ENCODE data around the gene ZNF862. TPM values are rescaled to one million over a fixed set of nuclear protein-coding genes. Genes with fewer than 3 reads are reported as not detected.

ZNF862 gene
- total RNA-seq, 1 experiment from 2014 or later = 3.6 TPM

DNA sequence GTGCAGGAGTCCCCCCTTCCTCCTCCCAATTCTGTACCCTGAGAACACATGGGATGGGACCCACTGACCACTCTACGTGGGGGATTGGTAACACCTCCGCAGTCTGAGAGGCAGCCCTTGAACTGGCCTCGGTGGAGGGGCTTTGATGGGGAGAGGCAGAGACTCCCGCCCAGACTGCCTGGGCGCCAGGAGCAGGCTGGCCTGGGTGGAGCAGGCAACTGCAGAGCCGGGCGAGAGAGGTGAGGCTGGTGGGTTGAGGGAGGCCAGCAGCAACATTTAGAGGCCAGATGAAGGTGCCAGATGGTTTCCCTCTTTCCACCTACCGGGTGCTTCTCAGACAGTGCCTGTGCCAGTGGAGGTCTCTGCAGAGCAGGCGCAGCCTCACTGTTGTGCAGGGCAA, 34.1 kb upstream of the ZNF862 start:
- ChIA-PET POLR2A (no interaction called here), CTCF (no interaction called here)
- TF ChIP-seq NR3C1 (CRISPR knock-in tag; conservative IDR thresholded peaks at IDR 0.05; ENCODE audit: low read depth) (no peak), FOXP1 (CRISPR knock-in tag; IDR thresholded peaks at IDR 0.05; ENCODE audit: borderline replicate concordance) (no peak), FOXJ3 (CRISPR knock-in tag; IDR thresholded peaks at IDR 0.05; ENCODE audit: borderline replicate concordance) (no peak), ZNF396 (CRISPR knock-in tag; IDR thresholded peaks at IDR 0.05; ENCODE audit: borderline replicate concordance) (no peak), TEAD1 (CRISPR knock-in tag; IDR thresholded peaks at IDR 0.05) (no peak), ETV6 (CRISPR knock-in tag; IDR thresholded peaks at IDR 0.05) (no peak), CREB1 (CRISPR knock-in tag; IDR thresholded peaks at IDR 0.05) (no peak), GRHL2 (CRISPR knock-in tag; IDR thresholded peaks at IDR 0.05; ENCODE audit: insufficient replicate concordance, severe bottlenecking) (no peak), PRRX2 (CRISPR knock-in tag; IDR thresholded peaks at IDR 0.05) (no peak), KAT7 (CRISPR knock-in tag; IDR thresholded peaks at IDR 0.05; ENCODE audit: borderline replicate concordance) (no peak), IRF2 (CRISPR knock-in tag; IDR thresholded peaks at IDR 0.05; ENCODE audit: borderline replicate concordance, low read depth) (no peak), ESRRA (CRISPR knock-in tag; IDR thresholded peaks at IDR 0.05; ENCODE audit: borderline replicate concordance) (no peak), ZNF263 (CRISPR knock-in tag; IDR thresholded peaks at IDR 0.05; ENCODE audit: low read depth) (no peak), FOXK1 (CRISPR knock-in tag; IDR thresholded peaks at IDR 0.05) (no peak)
- TF ChIP-seq, protein P1, sequence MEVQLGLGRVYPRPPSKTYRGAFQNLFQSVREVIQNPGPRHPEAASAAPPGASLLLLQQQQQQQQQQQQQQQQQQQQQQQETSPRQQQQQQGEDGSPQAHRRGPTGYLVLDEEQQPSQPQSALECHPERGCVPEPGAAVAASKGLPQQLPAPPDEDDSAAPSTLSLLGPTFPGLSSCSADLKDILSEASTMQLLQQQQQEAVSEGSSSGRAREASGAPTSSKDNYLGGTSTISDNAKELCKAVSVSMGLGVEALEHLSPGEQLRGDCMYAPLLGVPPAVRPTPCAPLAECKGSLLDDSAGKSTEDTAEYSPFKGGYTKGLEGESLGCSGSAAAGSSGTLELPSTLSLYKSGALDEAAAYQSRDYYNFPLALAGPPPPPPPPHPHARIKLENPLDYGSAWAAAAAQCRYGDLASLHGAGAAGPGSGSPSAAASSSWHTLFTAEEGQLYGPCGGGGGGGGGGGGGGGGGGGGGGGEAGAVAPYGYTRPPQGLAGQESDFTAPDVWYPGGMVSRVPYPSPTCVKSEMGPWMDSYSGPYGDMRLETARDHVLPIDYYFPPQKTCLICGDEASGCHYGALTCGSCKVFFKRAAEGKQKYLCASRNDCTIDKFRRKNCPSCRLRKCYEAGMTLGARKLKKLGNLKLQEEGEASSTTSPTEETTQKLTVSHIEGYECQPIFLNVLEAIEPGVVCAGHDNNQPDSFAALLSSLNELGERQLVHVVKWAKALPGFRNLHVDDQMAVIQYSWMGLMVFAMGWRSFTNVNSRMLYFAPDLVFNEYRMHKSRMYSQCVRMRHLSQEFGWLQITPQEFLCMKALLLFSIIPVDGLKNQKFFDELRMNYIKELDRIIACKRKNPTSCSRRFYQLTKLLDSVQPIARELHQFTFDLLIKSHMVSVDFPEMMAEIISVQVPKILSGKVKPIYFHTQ (CRISPR knock-in tag; IDR thresholded peaks at IDR 0.05) = no peak
- TF ChIP-seq, protein P2, sequence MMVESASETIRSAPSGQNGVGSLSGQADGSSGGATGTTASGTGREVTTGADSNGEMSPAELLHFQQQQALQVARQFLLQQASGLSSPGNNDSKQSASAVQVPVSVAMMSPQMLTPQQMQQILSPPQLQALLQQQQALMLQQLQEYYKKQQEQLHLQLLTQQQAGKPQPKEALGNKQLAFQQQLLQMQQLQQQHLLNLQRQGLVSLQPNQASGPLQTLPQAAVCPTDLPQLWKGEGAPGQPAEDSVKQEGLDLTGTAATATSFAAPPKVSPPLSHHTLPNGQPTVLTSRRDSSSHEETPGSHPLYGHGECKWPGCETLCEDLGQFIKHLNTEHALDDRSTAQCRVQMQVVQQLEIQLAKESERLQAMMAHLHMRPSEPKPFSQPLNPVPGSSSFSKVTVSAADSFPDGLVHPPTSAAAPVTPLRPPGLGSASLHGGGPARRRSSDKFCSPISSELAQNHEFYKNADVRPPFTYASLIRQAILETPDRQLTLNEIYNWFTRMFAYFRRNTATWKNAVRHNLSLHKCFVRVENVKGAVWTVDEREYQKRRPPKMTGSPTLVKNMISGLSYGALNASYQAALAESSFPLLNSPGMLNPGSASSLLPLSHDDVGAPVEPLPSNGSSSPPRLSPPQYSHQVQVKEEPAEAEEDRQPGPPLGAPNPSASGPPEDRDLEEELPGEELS (CRISPR knock-in tag; IDR thresholded peaks at IDR 0.05) = no peak
- TF ChIP-seq, protein P3, sequence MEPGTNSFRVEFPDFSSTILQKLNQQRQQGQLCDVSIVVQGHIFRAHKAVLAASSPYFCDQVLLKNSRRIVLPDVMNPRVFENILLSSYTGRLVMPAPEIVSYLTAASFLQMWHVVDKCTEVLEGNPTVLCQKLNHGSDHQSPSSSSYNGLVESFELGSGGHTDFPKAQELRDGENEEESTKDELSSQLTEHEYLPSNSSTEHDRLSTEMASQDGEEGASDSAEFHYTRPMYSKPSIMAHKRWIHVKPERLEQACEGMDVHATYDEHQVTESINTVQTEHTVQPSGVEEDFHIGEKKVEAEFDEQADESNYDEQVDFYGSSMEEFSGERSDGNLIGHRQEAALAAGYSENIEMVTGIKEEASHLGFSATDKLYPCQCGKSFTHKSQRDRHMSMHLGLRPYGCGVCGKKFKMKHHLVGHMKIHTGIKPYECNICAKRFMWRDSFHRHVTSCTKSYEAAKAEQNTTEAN (CRISPR knock-in tag; IDR thresholded peaks at IDR 0.05) = no peak
- TF ChIP-seq, protein P4, sequence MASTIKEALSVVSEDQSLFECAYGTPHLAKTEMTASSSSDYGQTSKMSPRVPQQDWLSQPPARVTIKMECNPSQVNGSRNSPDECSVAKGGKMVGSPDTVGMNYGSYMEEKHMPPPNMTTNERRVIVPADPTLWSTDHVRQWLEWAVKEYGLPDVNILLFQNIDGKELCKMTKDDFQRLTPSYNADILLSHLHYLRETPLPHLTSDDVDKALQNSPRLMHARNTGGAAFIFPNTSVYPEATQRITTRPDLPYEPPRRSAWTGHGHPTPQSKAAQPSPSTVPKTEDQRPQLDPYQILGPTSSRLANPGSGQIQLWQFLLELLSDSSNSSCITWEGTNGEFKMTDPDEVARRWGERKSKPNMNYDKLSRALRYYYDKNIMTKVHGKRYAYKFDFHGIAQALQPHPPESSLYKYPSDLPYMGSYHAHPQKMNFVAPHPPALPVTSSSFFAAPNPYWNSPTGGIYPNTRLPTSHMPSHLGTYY (CRISPR knock-in tag; IDR thresholded peaks at IDR 0.05) = no peak
- no peaks in the 10 kb centered on the region for H3K9me3 Mint-ChIP-seq
- H3K27me3 Mint-ChIP-seq (ENCODE audit: low read depth) = no peaks in the 10 kb centered on the region
- H3K27ac Mint-ChIP-seq = no peak overlapping the region
- H3K36me3 Mint-ChIP-seq = no peaks in the 10 kb centered on the region
- no peak for DNase-seq (ENCODE audit: low spot score)
- H3K4me3 Mint-ChIP-seq = no peak overlapping the region
- H3K4me1 Mint-ChIP-seq = no peaks in the 10 kb centered on the region
- no peak for ATAC-seq

DNA sequence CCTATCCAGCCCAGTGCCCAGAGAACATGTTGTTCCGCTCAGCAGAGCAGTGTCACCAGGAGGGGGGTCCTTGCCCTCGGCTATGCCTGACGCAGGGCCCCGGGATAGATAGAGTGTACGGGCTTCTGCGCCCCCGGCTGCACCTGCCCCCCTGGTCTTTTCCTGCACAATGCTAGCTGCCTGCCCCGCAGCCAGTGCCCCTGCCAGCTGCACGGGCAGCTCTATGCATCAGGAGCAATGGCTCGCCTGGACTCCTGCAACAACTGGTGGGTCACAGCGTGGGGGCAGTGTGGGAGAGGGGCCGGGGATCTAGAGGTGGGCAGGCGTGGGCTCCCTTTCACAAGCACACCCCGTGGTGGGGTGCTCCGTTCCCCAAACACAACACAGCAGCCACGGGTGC, 31.4 kb upstream of the ZNF862 start:
- H3K36me3 Mint-ChIP-seq = no peaks in the 10 kb centered on the region
- no peaks in the 10 kb centered on the region for H3K9me3 Mint-ChIP-seq
- no peak for TF ChIP-seq ZNF317 (CRISPR knock-in tag; IDR thresholded peaks at IDR 0.05; ENCODE audit: borderline replicate concordance, low read depth)
- TF ChIP-seq NFYB (CRISPR knock-in tag; conservative IDR thresholded peaks at IDR 0.05; ENCODE audit: low read depth) = no peak
- no peak for TF ChIP-seq OVOL2 (CRISPR knock-in tag; IDR thresholded peaks at IDR 0.05; ENCODE audit: borderline replicate concordance)
- TF ChIP-seq FOXP1 (CRISPR knock-in tag; IDR thresholded peaks at IDR 0.05; ENCODE audit: borderline replicate concordance) = no peak
- TF ChIP-seq ZBTB21 (CRISPR knock-in tag; IDR thresholded peaks at IDR 0.05; ENCODE audit: borderline replicate concordance) = no peak
- TF ChIP-seq FOXK1 (CRISPR knock-in tag; IDR thresholded peaks at IDR 0.05) = no peak
- no peak for TF ChIP-seq SP1 (CRISPR knock-in tag; conservative IDR thresholded peaks at IDR 0.05)
- TF ChIP-seq ELF4 (CRISPR knock-in tag; IDR thresholded peaks at IDR 0.05; ENCODE audit: low read depth) = no peak
- TF ChIP-seq, protein P5, sequence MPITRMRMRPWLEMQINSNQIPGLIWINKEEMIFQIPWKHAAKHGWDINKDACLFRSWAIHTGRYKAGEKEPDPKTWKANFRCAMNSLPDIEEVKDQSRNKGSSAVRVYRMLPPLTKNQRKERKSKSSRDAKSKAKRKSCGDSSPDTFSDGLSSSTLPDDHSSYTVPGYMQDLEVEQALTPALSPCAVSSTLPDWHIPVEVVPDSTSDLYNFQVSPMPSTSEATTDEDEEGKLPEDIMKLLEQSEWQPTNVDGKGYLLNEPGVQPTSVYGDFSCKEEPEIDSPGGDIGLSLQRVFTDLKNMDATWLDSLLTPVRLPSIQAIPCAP (CRISPR knock-in tag; IDR thresholded peaks at IDR 0.05) = no peak
- CTCF ChIA-PET = interaction anchor here (0.6 to 8.5 kb wide), 25 partner anchors 9 to 488 kb away, joined by 3 to 114 read pairs (median 5); partner anchors contain the start of gene ZNF862
- no peak overlapping the region for H3K27ac Mint-ChIP-seq
- no peak for DNase-seq (ENCODE audit: low spot score)
- H3K27me3 Mint-ChIP-seq (ENCODE audit: low read depth) = no peaks in the 10 kb centered on the region
- no peak overlapping the region for H3K4me3 Mint-ChIP-seq
- no peaks in the 10 kb centered on the region for H3K4me1 Mint-ChIP-seq
- no peak for ATAC-seq
- POLR2A ChIA-PET = no interaction called here
